ENCODE measurements around the gene SNX32.

- TF ChIP-seq, protein P1, sequence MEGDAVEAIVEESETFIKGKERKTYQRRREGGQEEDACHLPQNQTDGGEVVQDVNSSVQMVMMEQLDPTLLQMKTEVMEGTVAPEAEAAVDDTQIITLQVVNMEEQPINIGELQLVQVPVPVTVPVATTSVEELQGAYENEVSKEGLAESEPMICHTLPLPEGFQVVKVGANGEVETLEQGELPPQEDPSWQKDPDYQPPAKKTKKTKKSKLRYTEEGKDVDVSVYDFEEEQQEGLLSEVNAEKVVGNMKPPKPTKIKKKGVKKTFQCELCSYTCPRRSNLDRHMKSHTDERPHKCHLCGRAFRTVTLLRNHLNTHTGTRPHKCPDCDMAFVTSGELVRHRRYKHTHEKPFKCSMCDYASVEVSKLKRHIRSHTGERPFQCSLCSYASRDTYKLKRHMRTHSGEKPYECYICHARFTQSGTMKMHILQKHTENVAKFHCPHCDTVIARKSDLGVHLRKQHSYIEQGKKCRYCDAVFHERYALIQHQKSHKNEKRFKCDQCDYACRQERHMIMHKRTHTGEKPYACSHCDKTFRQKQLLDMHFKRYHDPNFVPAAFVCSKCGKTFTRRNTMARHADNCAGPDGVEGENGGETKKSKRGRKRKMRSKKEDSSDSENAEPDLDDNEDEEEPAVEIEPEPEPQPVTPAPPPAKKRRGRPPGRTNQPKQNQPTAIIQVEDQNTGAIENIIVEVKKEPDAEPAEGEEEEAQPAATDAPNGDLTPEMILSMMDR (IDR thresholded peaks at IDR 0.05): no peak
- TF ChIP-seq POLR2A (IDR thresholded peaks at IDR 0.05): no peak
Measured at GRCh38 chr11:65861165-65861505, 27.4 kb downstream of the SNX32 start.

Data from lower leg skin (tissue), 3 donors.